ENCODE results near the gene HNF1B. TPM values are rescaled to one million over a fixed set of nuclear protein-coding genes. Genes with fewer than 3 reads are reported as not detected.

HNF1B gene
- polyA plus RNA-seq, 1 of the 3 experiments (the other 2 are of a cell fraction) = not detected

- TF ChIP-seq MAX (IDR thresholded peaks at IDR 0.05; ENCODE audit: low read depth) (no peak), ELF1 (IDR thresholded peaks at IDR 0.05) (no peak), EZH2phosphoT487 (IDR thresholded peaks at IDR 0.05; ENCODE audit: borderline replicate concordance, low read depth) (no peak)
These were observed 51.5 kb downstream of the HNF1B start (continued) for GRCh38 chr17:37693328-37693727.

- TF ChIP-seq EP300 (IDR thresholded peaks at IDR 0.05; ENCODE audit: borderline replicate concordance in 1 of 2, low read depth in 1 of 2, low read length in 1 of 2) = no peak
- TF ChIP-seq CTCF (IDR thresholded peaks at IDR 0.05) = no peak
- no peak for TF ChIP-seq RAD21 (IDR thresholded peaks at IDR 0.05; ENCODE audit: low read length)
- no peak for TF ChIP-seq JUND (IDR thresholded peaks at IDR 0.05)
- no peak for TF ChIP-seq REST (IDR thresholded peaks at IDR 0.05; ENCODE audit: low read depth, low read length)
- no peak for TF ChIP-seq SIN3A (IDR thresholded peaks at IDR 0.05; ENCODE audit: borderline replicate concordance, low read depth, low read length)
- no peak for TF ChIP-seq IRF3 (IDR thresholded peaks at IDR 0.05; ENCODE audit: low read depth, low read length)
- TF ChIP-seq MAX (IDR thresholded peaks at IDR 0.05; ENCODE audit: low read depth) = no peak
- no peaks in the 10 kb centered on the region for H3K9me3 ChIP-seq
- H3K9me2 ChIP-seq = no peaks in the 10 kb centered on the region
- WGBS (ENCODE audit: low lambda C conversion rate) = 64% methylated on average over 6 of the region's 6 CpGs
- no peaks in the 10 kb centered on the region for H4K20me1 ChIP-seq (ENCODE audit: insufficient read depth)
- POLR2A ChIA-PET = no interaction called here
- H3K27ac ChIP-seq (ENCODE audit: low read depth in 2 of 2, low read length in 1 of 2) = no peak overlapping the region
- CTCF ChIA-PET = no interaction called here
- H3K36me3 ChIP-seq (replicated peaks in 1 of 2; ENCODE audit: control insufficient read depth in 1 of 2, insufficient read depth in 2 of 2, low read length in 1 of 2) = no peaks in the 10 kb centered on the region
- no peaks in the 10 kb centered on the region for H3K4me1 ChIP-seq (ENCODE audit: control insufficient read depth in 1 of 2, insufficient read depth in 2 of 2, low read depth in 1 of 2, low read length in 1 of 2)
- H3K79me2 ChIP-seq (ENCODE audit: insufficient read depth) = no peaks in the 10 kb centered on the region
- H3K4me2 ChIP-seq = no peak overlapping the region
- no peak overlapping the region for H3K4me3 ChIP-seq (ENCODE audit: low read depth in 2 of 2, low read length in 1 of 2)
- H3F3A ChIP-seq (replicated peaks; ENCODE audit: insufficient read depth) = no peaks in the 10 kb centered on the region
- H2AFZ ChIP-seq (ENCODE audit: low read depth) = no peak overlapping the region
- no peaks in the 10 kb centered on the region for H3K27me3 ChIP-seq (ENCODE audit: insufficient read depth)
- DNase-seq = no peak
- no peak overlapping the region for H3K9ac ChIP-seq
These were observed 53.1 kb downstream of the HNF1B start for GRCh38 chr17:37691807-37692206.

Data from SK-N-SH (cell line).